Activated naive CD8-positive, alpha-beta T cell treated with anti-CD3 and anti-CD28 coated beads, Interleukin-2, amount 50 U/mL, for 16 hours (primary cell): ENCODE measurements around the gene KIF5B.
A peak's percentile ranks its signal among the peaks of the same experiment; 100 is the strongest.
"Not testable (repeated sequence)": the region's sequence is repeated elsewhere in the genome, so short reads cannot be mapped to it uniquely, and the experiment has no call there.

Source experiments
- DNase-seq: peaks from one replicate; pipeline ENCODE4 v3.0.0-alpha.2; 2020; ENCODE audit warnings: low read depth, low spot score

KIF5B gene

GRCh38 chr10:32059472-32059871 is 3.2 kb upstream of the KIF5B start:
- no peak for DNase-seq

- DNase-seq = no peak
These were observed 779 bp upstream of the KIF5B start for GRCh38 chr10:32057036-32057372.

- peak; percentile 4 for DNase-seq
These were observed 618 bp downstream of the KIF5B start for GRCh38 chr10:32055478-32056135.

- no peak for DNase-seq
These were observed 2.1 kb downstream of the KIF5B start for GRCh38 chr10:32054094-32054493.

GRCh38 chr10:32053392-32053791 is 2.8 kb downstream of the KIF5B start:
- not testable (repeated sequence) for DNase-seq

- no peak for DNase-seq
These were observed 4.3 kb downstream of the KIF5B start for GRCh38 chr10:32051926-32052325.

- no peak for DNase-seq
These were observed 6.0 kb downstream of the KIF5B start for GRCh38 chr10:32050177-32050576.

- no peak for DNase-seq
These were observed 7.1 kb downstream of the KIF5B start for GRCh38 chr10:32049113-32049512.

GRCh38 chr10:32048282-32048681 is 7.9 kb downstream of the KIF5B start:
- no peak for DNase-seq

- DNase-seq = no peak
These were observed 8.3 kb downstream of the KIF5B start for GRCh38 chr10:32047881-32048280.

GRCh38 chr10:32046151-32046550 is 10.1 kb downstream of the KIF5B start:
- no peak for DNase-seq

- DNase-seq = not testable (repeated sequence)
These were observed 13.5 kb downstream of the KIF5B start for GRCh38 chr10:32042730-32043129.

GRCh38 chr10:32041290-32042028 is 14.8 kb downstream of the KIF5B start:
- no peak for DNase-seq

GRCh38 chr10:32039734-32040133 is 16.5 kb downstream of the KIF5B start:
- no peak for DNase-seq

- no peak for DNase-seq
These were observed 17.4 kb downstream of the KIF5B start for GRCh38 chr10:32038777-32039176.

- DNase-seq = no peak
These were observed 19.3 kb downstream of the KIF5B start for GRCh38 chr10:32036922-32037321.

- no peak for DNase-seq
These were observed 21.2 kb downstream of the KIF5B start for GRCh38 chr10:32035038-32035437.

GRCh38 chr10:32033171-32033570 is 23.1 kb downstream of the KIF5B start:
- no peak for DNase-seq

- no peak for DNase-seq
These were observed 24.3 kb downstream of the KIF5B start for GRCh38 chr10:32031920-32032319.

GRCh38 chr10:32031424-32031823 is 24.8 kb downstream of the KIF5B start:
- no peak for DNase-seq

- DNase-seq = no peak
These were observed 27.5 kb downstream of the KIF5B start for GRCh38 chr10:32028710-32029109.

- DNase-seq = no peak
These were observed 33.0 kb downstream of the KIF5B start for GRCh38 chr10:32023264-32023663.

- no peak for DNase-seq
These were observed 39.2 kb downstream of the KIF5B start for GRCh38 chr10:32017044-32017443.
